Measurements from ENCODE around the gene RPAP3. TPM values are rescaled to one million over a fixed set of nuclear protein-coding genes. Genes with fewer than 3 reads are reported as not detected.

Gene RPAP3
- total RNA-seq, 1 experiment from 2014 or later, result 48.9 TPM

- H3K27me3 Mint-ChIP-seq (ENCODE audit: low read depth), result peaks cover 9% of the 10 kb centered on the region
- Histone ChIP-seq H3K14ac (ENCODE audit: insufficient read depth, low read length) (no peak overlapping the region), H2BK20ac (ENCODE audit: low read depth, low read length, poor library complexity, severe bottlenecking) (no peak overlapping the region), H2AK5ac (ENCODE audit: insufficient read length, low read length) (no peak overlapping the region), H3K27me3 (ENCODE audit: insufficient read depth, low read length) (no peaks in the 10 kb centered on the region), H3K79me1 (ENCODE audit: insufficient read depth, low read depth, low read length, poor library complexity, severe bottlenecking) (no peaks in the 10 kb centered on the region), H3K27ac (ENCODE audit: insufficient read length, low read depth, low read length) (no peak overlapping the region), H3K56ac (ENCODE audit: insufficient read length, low read depth, low read length) (no peak overlapping the region), H2BK5ac (ENCODE audit: insufficient read length, low read length) (no peak overlapping the region), H4K91ac (ENCODE audit: insufficient read length, low read depth, low read length) (no peak overlapping the region), H3K9ac (ENCODE audit: extremely low read depth, insufficient read length, low read length) (no peak overlapping the region), H2BK120ac (ENCODE audit: low read depth, low read length, poor library complexity, severe bottlenecking) (no peak overlapping the region), H3K79me2 (ENCODE audit: insufficient read depth, low read length) (no peaks in the 10 kb centered on the region), H4K5ac (ENCODE audit: insufficient read length, low read depth, low read length) (no peak overlapping the region), H2BK12ac (ENCODE audit: insufficient read length, low read depth, low read length) (no peak overlapping the region), H4K20me1 (ENCODE audit: control insufficient read depth, insufficient read depth, insufficient read length) (no peaks in the 10 kb centered on the region), H3K23ac (ENCODE audit: insufficient read length, low read depth, low read length) (no peak overlapping the region), H3K4me2 (ENCODE audit: insufficient read depth, insufficient read length, low read length) (no peak overlapping the region), H2BK15ac (ENCODE audit: low read depth, low read length) (no peak overlapping the region), H4K8ac (replicated peaks; ENCODE audit: insufficient read length, low read depth, low read length) (no peak overlapping the region), H3K23me2 (ENCODE audit: insufficient read length, low read depth, low read length, poor library complexity, severe bottlenecking) (no peaks in the 10 kb centered on the region), H3K4me1 (ENCODE audit: insufficient read depth, low read length) (peaks cover 3% of the 10 kb centered on the region; the same call in 1 of the 2 replicates), H3K4ac (ENCODE audit: low read depth, low read length) (no peak overlapping the region), H3K18ac (ENCODE audit: insufficient read length, low read depth, low read length) (no peak overlapping the region), H3T11ph (ENCODE audit: low read length) (no peak overlapping the region), H2AFZ (ENCODE audit: low read length) (no peak overlapping the region), H3K9me3 (ENCODE audit: control insufficient read depth, low read depth, low read length) (no peaks in the 10 kb centered on the region)
- H3K4me1 Mint-ChIP-seq, result peaks cover 22 to 31% of the 10 kb centered on the region in 2 experiments
- DNase-seq, result no peak
- no CpG with 5 or more reads among the region's 2 CpGs for WGBS (ENCODE audit: extremely low coverage, insufficient read length, low lambda C conversion rate)
- no peaks in the 10 kb centered on the region for H3K36me3 Mint-ChIP-seq (ENCODE audit: insufficient read depth in 1 of 3, low read depth in 3 of 3)
- H3K4me3 Mint-ChIP-seq, result no peak overlapping the region
- H3K9me3 Mint-ChIP-seq, result no peaks in the 10 kb centered on the region
- no peak for TF ChIP-seq CTCF (conservative IDR thresholded peaks at IDR 0.05)
- H3K27ac Mint-ChIP-seq, result no peak overlapping the region; a peak in 2 of 7 replicates
Observed at GRCh38 chr12:47732504-47732903, 26.7 kb upstream of the RPAP3 start.

Measured in H9 (cell line).